ENCODE results near the gene PLXNB2.
A peak's percentile ranks its signal among the peaks of the same experiment; 100 is the strongest.

- TF ChIP-seq CTCF (IDR thresholded peaks at IDR 0.05) (no peak), SIN3A (IDR thresholded peaks at IDR 0.05; ENCODE audit: borderline replicate concordance, insufficient read depth, low read depth, low read length) (no peak), POLR2AphosphoS5 (IDR thresholded peaks at IDR 0.05; ENCODE audit: low read depth, low read length) (peak; percentile 46; the same call in 1 of the 2 replicates)
Observed at GRCh38 chr22:50308597-50308935, 1.1 kb upstream of the PLXNB2 start.

Measured in Panc1 (cell line).